GM19395 (cell line): ENCODE results near the gene PRF1.
"Not testable (repeated sequence)": the region's sequence is repeated elsewhere in the genome, so short reads cannot be mapped to it uniquely, and the experiment has no call there.

Experiments used
- ATAC-seq: cut with Tn5 transposase; IDR thresholded peaks from one replicate; pipeline ENCODE4 v1.9.1; 2021; ENCODE audit warnings: mild to moderate bottlenecking, moderate library complexity; ENCODE audit not compliant: unreplicated experiment

Gene PRF1

GRCh38 chr10:70602665-70603448 lies at the start of gene PRF1:
Gene PRF1 (minus strand): TSS chr10:70602741. CDS start chr10:70600902, 1,839 bp downstream.
- ATAC-seq, result no peak

DNA sequence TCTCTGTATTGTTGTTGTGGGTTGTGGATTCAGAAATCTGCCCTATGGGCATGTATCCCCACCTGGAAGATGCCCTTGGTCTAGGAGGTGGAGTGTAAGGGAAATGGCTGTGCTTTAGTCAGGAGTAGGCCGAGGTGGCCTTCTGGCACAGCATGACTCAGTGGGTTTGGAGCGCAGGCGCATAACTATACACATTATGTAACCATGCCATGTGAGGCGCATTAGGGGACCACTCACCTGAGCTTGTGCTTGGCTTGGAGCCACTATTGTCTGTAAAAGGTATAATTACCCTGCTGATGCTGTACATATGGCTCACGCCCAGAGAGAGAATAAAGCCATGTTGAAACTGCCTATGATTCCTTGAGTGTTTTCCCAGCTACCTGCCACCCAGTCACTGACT lies 49.1 kb upstream of the PRF1 start:
- no peak for ATAC-seq

DNA sequence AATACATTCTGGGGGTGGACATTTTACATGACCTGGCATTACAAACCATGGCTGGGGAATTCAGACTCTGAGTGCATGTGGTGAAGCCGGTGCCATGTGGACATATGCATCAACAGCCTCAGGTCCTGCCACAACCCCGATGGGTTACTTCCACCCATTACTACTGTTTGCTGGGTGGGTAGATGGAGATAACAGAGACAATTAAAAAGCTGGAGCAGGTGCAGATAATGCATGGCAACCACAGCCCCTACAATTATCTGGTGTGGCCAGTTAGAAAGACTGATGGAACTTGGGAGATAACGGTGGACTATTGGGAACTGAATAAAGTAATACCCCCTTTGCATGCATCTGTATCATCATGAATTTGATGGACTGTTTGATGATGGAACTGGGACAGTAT lies 48.2 kb upstream of the PRF1 start:
- no peak for ATAC-seq

DNA sequence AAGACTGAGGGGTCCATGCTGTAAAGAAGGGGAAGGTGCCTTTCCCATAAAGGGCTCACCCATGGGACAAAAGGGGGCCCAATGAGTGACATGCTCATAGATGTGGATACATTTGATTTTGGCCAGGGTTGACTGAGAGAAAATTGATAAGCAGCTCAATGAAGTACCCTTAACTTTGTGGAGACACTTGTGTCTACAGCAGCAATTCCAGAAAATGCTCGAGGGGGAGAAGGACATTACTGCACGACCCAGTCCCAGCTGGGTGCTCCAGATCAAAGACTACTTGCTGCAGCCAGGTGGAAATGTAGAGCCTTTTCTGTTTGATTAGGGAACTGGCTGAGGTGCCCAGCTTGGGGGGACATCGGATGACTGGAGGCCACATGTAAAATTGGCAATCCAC lies 47.6 kb upstream of the PRF1 start:
- no peak for ATAC-seq

DNA sequence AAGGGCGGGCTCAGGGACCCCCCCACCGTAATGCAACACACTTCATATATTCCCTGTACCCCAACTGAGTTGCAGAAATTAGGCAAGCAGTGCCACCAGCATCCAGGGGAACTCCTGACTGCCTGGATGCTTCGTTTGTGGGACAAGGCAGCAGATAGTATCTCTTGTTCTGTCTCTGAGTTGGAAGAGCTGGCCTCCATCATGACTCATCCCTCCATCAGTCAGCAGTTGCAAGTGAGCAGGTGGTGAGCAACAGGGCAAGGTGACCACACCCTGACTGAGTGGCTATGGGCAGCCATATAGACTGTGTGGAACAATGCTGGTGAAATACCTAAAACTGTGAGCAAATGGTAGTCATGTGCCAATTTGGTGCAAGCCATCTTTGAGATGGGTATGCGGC lies 47.0 kb upstream of the PRF1 start:
- ATAC-seq, result no peak

DNA sequence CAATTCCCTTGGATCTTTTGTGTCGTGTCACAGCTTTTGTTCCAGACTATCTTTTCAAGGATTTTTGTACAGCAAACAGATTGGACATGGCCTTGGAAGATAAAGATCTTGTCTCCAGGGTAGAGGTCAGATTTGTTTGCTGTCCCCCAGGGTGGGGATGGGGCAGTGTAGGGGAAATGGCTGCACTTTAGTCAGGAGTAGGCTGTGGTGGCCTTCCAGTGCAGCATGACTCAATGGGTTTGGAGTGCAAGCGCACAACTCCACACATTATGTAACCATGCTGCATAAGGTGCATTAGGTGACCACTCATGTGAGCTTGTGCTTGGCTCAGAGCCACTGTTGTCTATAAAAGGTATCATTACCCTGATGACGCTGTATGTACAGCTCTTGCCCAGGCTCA lies 45.9 kb upstream of the PRF1 start:
- ATAC-seq, result no peak

- ATAC-seq, result no peak
Measured at GRCh38 chr10:70647086-70647485, 44.5 kb upstream of the PRF1 start.

GRCh38 chr10:70644959-70645358 lies 42.4 kb upstream of the PRF1 start:
- not testable (repeated sequence) for ATAC-seq

DNA sequence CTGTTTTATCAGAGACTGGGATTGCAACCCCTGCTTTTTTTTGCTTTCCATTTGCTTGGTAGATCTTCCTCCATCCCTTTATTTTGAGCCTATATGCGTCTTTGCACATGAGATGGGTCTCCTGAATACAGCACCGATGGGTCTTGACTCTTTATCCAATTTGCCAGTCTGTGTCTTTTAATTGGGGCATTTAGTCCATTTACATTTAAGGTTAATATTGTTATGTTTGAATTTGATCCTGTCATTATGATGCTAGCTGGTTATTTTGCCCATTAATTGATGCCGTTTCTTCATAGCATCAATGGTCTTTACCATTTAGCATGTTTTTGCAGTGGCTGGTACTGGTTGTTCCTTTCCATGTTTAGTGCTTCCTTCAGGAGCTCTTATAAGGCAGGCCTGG lies 40.7 kb upstream of the PRF1 start:
- ATAC-seq, result not testable (repeated sequence)

DNA sequence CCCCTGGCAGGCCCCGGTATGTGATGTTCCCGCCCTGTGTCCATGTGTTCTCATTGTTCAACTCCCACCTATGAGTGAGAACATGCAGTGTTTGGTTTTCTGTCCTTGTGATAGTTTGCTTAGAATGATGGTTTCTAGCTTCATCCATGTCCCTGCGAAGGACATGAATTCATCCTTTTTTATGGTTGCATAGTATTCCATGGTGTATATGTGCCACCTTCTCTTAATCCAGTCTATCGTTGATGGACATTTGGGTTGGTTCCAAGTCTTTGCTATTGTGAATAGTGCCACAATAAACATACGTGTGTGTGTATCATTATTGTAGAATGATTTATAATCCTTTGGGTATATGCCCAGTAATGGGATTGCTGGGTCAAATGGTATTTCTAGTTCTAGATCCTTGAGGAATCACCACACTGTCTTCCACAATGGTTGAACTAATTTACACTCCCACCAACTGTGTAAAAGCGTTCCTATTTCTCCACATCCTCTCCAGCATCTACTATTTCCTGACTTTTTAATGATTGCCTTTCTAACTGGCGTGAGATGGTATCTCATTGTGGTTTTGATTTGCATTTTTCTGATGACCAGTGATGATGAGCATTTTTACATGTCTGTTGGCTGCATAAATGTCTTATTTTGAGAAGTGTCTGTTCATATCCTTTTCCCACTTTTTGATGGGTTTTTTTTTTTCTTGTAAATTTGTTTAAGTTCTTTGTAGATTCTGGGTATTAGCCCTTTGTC lies 37.3 kb upstream of the PRF1 start:
- ATAC-seq, result not testable (repeated sequence)

- not testable (repeated sequence) for ATAC-seq
Measured at GRCh38 chr10:70634515-70634914, 32.0 kb upstream of the PRF1 start.

DNA sequence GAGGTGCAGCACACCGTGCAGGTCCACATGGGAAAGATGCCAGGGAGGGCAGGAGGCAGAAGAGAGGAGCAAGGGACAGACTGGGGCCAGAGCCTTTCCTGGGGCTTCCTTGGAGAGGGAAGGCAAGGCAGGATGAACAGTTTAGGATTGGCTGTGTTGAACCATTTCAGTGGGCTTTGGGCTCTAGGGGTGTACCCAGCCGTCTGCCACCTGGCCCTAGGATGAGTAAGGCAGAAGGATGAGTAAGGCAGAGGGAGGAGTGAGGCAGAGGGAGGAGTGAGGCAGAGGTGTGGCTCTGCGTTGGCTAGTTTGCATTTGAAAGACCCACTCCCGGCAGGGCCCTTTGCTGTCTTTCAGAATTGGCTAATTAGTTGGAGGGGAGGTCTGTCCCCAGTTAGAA lies 31.5 kb upstream of the PRF1 start:
- ATAC-seq, result no peak

GRCh38 chr10:70631735-70632134 lies 29.2 kb upstream of the PRF1 start:
- not testable (repeated sequence) for ATAC-seq

GRCh38 chr10:70629338-70629737 lies 26.8 kb upstream of the PRF1 start:
- no peak for ATAC-seq

- ATAC-seq, result no peak
Measured at GRCh38 chr10:70626056-70626455, 23.5 kb upstream of the PRF1 start.

GRCh38 chr10:70622981-70623844 lies 20.7 kb upstream of the PRF1 start:
- ATAC-seq, result no peak

- no peak for ATAC-seq
Measured at GRCh38 chr10:70622541-70622940, 20.0 kb upstream of the PRF1 start.

- no peak for ATAC-seq
Measured at GRCh38 chr10:70621503-70622078, 19.1 kb upstream of the PRF1 start.

DNA sequence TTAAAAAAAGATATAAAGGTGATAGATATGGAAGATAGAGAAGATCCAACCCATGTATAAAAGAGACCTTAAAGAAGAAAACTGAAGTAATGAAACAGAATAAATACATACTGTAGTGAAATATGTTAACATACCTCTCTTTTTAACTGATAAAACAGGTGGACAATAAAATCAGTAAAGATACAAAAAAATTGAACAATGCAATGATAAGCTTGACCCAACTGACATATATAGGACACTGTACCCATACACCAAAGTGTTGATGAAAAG lies 17.4 kb upstream of the PRF1 start:
- ATAC-seq, result no peak

DNA sequence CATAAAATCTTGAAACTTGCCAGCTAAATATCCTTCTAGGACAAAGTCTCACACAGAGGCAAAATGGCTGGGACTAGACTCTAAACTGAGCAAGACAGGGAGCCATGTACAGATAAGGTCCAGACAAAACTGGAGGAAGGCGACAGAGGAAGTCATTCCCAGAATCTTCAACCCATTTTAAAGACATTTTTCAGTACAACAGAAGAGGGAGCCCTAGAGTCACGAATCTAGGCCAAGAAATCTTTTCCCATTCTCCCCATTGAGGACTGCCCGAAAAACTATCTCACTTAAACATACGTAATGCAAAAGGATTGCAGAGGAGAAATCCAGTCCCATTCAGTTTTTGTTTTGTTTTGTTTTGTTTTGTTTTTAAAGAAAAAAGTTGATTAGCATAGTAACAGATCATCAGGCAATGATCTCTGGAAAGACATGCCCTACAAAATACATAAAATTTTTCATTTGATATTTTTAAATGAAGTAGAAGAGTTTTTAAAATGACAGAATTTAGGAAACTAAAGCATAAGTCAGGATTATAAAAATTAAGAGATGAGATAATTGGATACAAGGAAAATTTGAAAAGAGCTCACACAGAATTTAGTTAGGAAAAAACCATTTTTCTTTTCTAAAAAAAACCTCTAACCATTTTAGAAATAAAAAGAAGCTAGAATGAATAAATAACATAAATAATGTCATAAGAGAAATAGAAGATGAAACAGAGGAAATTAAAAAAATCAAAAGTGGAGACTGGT lies 16.9 kb upstream of the PRF1 start:
- ATAC-seq, result no peak

DNA sequence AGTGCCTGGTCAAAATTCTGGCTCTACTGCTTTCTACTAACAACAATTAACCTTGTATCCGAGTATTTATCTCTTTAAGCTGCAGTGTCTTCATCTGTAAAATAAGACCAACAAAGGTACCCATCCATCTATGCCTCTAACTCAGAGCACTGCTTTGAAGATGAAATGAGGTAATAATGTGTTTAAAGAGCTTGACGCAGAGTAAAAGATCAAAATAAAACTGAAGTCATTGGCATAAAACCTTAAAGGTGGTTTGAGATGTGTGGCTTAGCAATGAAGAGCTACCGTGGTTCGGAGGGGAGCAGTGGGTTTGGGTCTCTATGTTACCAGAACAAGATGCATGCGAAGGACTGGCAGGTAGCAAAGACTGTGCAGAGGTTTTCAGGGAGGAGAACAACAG lies 16.1 kb upstream of the PRF1 start:
- no peak for ATAC-seq
